Measurements from ENCODE around the gene ITGA4.

The ITGA4 gene

GRCh38 chr2:181461056-181461997 is 4.1 kb downstream of the ITGA4 start:
- Histone ChIP-seq H3K79me2 (ENCODE audit: insufficient read depth, low read length) (peaks cover 85% of the 10 kb centered on the region), H3K9me2 (replicated peaks; ENCODE audit: insufficient read depth, low read length) (no peaks in the 10 kb centered on the region), H2AFZ (ENCODE audit: low read depth, low read length, severe bottlenecking) (no peak overlapping the region), H3K27ac (ENCODE audit: low read depth, low read length) (no peak overlapping the region), H4K20me1 (ENCODE audit: low read depth, low read length) (no peaks in the 10 kb centered on the region), H3K27me3 (ENCODE audit: low read length) (no peaks in the 10 kb centered on the region), H3K4me3 (ENCODE audit: insufficient read depth, low read length, poor library complexity, severe bottlenecking) (peak overlapping the region; percentile 16), H3K9me3 (ENCODE audit: insufficient read depth, low read length) (no peaks in the 10 kb centered on the region), H3K4me2 (ENCODE audit: low read depth, low read length, poor library complexity, severe bottlenecking) (peak overlapping the region; percentile 93), H3K9ac (ENCODE audit: low read length) (no peak overlapping the region; the same call in 1 of the 2 replicates), H3K36me3 (ENCODE audit: low read length) (0 out of 2 replicates have a peak, but pooled peaks cover 6% of the 10 kb centered on the region), H3F3A (ENCODE audit: insufficient read depth) (peaks cover 9% of the 10 kb centered on the region; the same call in 1 of the 2 replicates)
- TF ChIP-seq EZH2phosphoT487 (conservative IDR thresholded peaks at IDR 0.05; ENCODE audit: low read length) (no peak), CTCF (IDR thresholded peaks at IDR 0.05; ENCODE audit: insufficient read depth, low read length, poor library complexity, severe bottlenecking) (no peak)

GRCh38 chr2:181462033-181462432 is 4.8 kb downstream of the ITGA4 start:
- H3K27me3 ChIP-seq (ENCODE audit: low read length) = no peaks in the 10 kb centered on the region
- H3F3A ChIP-seq (ENCODE audit: insufficient read depth) = peaks cover 6% of the 10 kb centered on the region; the same call in 1 of the 2 replicates
- no peaks in the 10 kb centered on the region for H3K9me3 ChIP-seq (ENCODE audit: insufficient read depth, low read length)
- peak overlapping the region; percentile 93 for H3K4me2 ChIP-seq (ENCODE audit: low read depth, low read length, poor library complexity, severe bottlenecking)
- H3K9me2 ChIP-seq (replicated peaks; ENCODE audit: insufficient read depth, low read length) = no peaks in the 10 kb centered on the region
- H2AFZ ChIP-seq (ENCODE audit: low read depth, low read length, severe bottlenecking) = no peak overlapping the region
- H4K20me1 ChIP-seq (ENCODE audit: low read depth, low read length) = no peaks in the 10 kb centered on the region
- peaks cover 92% of the 10 kb centered on the region for H3K79me2 ChIP-seq (ENCODE audit: insufficient read depth, low read length)
- H3K27ac ChIP-seq (ENCODE audit: low read depth, low read length) = no peak overlapping the region
- TF ChIP-seq EZH2phosphoT487 (conservative IDR thresholded peaks at IDR 0.05; ENCODE audit: low read length) (no peak), CTCF (IDR thresholded peaks at IDR 0.05; ENCODE audit: insufficient read depth, low read length, poor library complexity, severe bottlenecking) (no peak)
- H3K4me3 ChIP-seq (ENCODE audit: insufficient read depth, low read length, poor library complexity, severe bottlenecking) = peak overlapping the region; percentile 16
- 0 out of 2 replicates have a peak, but pooled peaks cover 6% of the 10 kb centered on the region for H3K36me3 ChIP-seq (ENCODE audit: low read length)
- no peak overlapping the region for H3K9ac ChIP-seq (ENCODE audit: low read length)

GRCh38 chr2:181463588-181463987 is 6.4 kb downstream of the ITGA4 start:
- no peak overlapping the region for H3K4me3 ChIP-seq (ENCODE audit: insufficient read depth, low read length, poor library complexity, severe bottlenecking)
- H2AFZ ChIP-seq (ENCODE audit: low read depth, low read length, severe bottlenecking) = no peak overlapping the region
- peaks cover 96% of the 10 kb centered on the region for H3K79me2 ChIP-seq (ENCODE audit: insufficient read depth, low read length)
- H3K36me3 ChIP-seq (ENCODE audit: low read length) = peaks cover 12% of the 10 kb centered on the region; the same call in 1 of the 2 replicates
- H3K27me3 ChIP-seq (ENCODE audit: low read length) = no peaks in the 10 kb centered on the region
- no peak overlapping the region for H3K27ac ChIP-seq (ENCODE audit: low read depth, low read length)
- no peaks in the 10 kb centered on the region for H3K9me3 ChIP-seq (ENCODE audit: insufficient read depth, low read length)
- TF ChIP-seq CTCF (IDR thresholded peaks at IDR 0.05; ENCODE audit: insufficient read depth, low read length, poor library complexity, severe bottlenecking) = no peak
- no peak for TF ChIP-seq EZH2phosphoT487 (conservative IDR thresholded peaks at IDR 0.05; ENCODE audit: low read length)
- no peaks in the 10 kb centered on the region for H3K9me2 ChIP-seq (replicated peaks; ENCODE audit: insufficient read depth, low read length)
- no peak overlapping the region for H3K9ac ChIP-seq (ENCODE audit: low read length)
- H4K20me1 ChIP-seq (ENCODE audit: low read depth, low read length) = no peaks in the 10 kb centered on the region
- H3F3A ChIP-seq (ENCODE audit: insufficient read depth) = peaks cover 6% of the 10 kb centered on the region; the same call in 1 of the 2 replicates
- H3K4me2 ChIP-seq (ENCODE audit: low read depth, low read length, poor library complexity, severe bottlenecking) = no peak overlapping the region

Measured in SU-DHL-6 (cell line).